CD4-positive, alpha-beta memory T cell (primary cell): ENCODE results near the gene PCDHA4. TPM values are rescaled to one million over a fixed set of nuclear protein-coding genes. Genes with fewer than 3 reads are reported as not detected.
"Not testable (repeated sequence)": the region's sequence is repeated elsewhere in the genome, so short reads cannot be mapped to it uniquely, and the experiment has no call there.

Experiments
- CTCF ChIA-PET: fragments of 350-600 bp; sonication (Branson Sonifier 250); formaldehyde crosslinking; loops from one replicate; lab custom pipeline; 2021; ENCODE audit warnings: inconsistent platforms; ENCODE audit not compliant: partially characterized antibody; lab: Charles Lee
- POLR2A ChIA-PET: fragments of 350-600 bp; sonication (Branson Sonifier 250); formaldehyde crosslinking; loops from one replicate; lab custom pipeline; 2021; ENCODE audit not compliant: partially characterized antibody; lab: Charles Lee
- DNase-seq, 5 donors: peaks; one replicate each; pipeline versions ENCODE4 v3.0.0 to v3.0.0-alpha.2; 2020 to 2022; ENCODE audit warnings: mixed read lengths in 1 of 5
- H3K27ac ChIP-seq: one replicate; pipeline ENCODE4 v1.7.0; 2013; ENCODE audit warnings: low read depth, low read length
- H3K27me3 ChIP-seq: 2 replicates; pipeline ENCODE4 v1.7.0; 2013; ENCODE audit warnings: mild to moderate bottlenecking, low read length, moderate library complexity; ENCODE audit not compliant: insufficient read depth
- H3K36me3 ChIP-seq: 2 replicates; pipeline ENCODE4 v1.7.0; 2013; ENCODE audit warnings: mild to moderate bottlenecking, low read length, moderate library complexity; ENCODE audit not compliant: insufficient read depth
- H3K4me1 ChIP-seq: 2 replicates; pipeline ENCODE4 v1.7.0; 2013; ENCODE audit warnings: mild to moderate bottlenecking, low read length, moderate library complexity; ENCODE audit not compliant: insufficient read depth
- H3K4me3 ChIP-seq, 2 donors: one replicate each; pipeline ENCODE4 v1.7.0; 2013; ENCODE audit warnings: low read length in 2 of 2, mild to moderate bottlenecking in 1 of 2
- H3K9me3 ChIP-seq, 2 donors: one replicate each; pipeline ENCODE4 v1.7.0; 2013; ENCODE audit warnings: low read length in 2 of 2, control low read depth in 1 of 2; ENCODE audit not compliant: control insufficient read depth in 1 of 2
- H3K27ac Mint-ChIP-seq, 7 donors: one replicate each; pipeline ENCODE4 v1.8.0; 2020 to 2021; ENCODE audit warnings: mixed read lengths in 7 of 7, mild to moderate bottlenecking in 6 of 7, inconsistent platforms in 3 of 7, moderate library complexity in 3 of 7
- H3K27me3 Mint-ChIP-seq, 2 donors: one replicate each; pipeline ENCODE4 v1.8.0; 2020 to 2021; ENCODE audit warnings: mixed read lengths in 2 of 2
- H3K36me3 Mint-ChIP-seq, 2 donors: one replicate each; pipeline ENCODE4 v1.8.0; 2020 to 2021; ENCODE audit warnings: mixed read lengths in 2 of 2, inconsistent platforms in 1 of 2, mild to moderate bottlenecking in 1 of 2
- H3K4me1 Mint-ChIP-seq, 4 donors: one replicate each; pipeline ENCODE4 v1.8.0; 2020 to 2021; ENCODE audit warnings: mixed read lengths in 4 of 4, mild to moderate bottlenecking in 1 of 4
- H3K4me3 Mint-ChIP-seq, 8 donors: one replicate each; pipeline ENCODE4 v1.8.0; 2020 to 2021; ENCODE audit warnings: mixed read lengths in 8 of 8, mild to moderate bottlenecking in 7 of 8, moderate library complexity in 6 of 8, inconsistent platforms in 3 of 8
- H3K9me3 Mint-ChIP-seq, 8 donors: one replicate each; pipeline ENCODE4 v1.8.0; 2020 to 2021; ENCODE audit warnings: mixed read lengths in 8 of 8, mild to moderate bottlenecking in 5 of 8, inconsistent platforms in 3 of 8, moderate library complexity in 1 of 8
- intact Hi-C: fragments of 100-400 bp; cut with micrococcal nuclease; formaldehyde crosslinking; loops from one replicate; pipeline ENCODE4 v1.15.1; 2023
- polyA plus RNA-seq, 2 donors: library from polyadenylated mRNA; unstranded; fragments of 300-500 nt; fragmentation: Illumina TruSeq; gene quantifications; one replicate each; pipeline ENCODE4 v1.2.3, GENCODE V29; 2021
- total RNA-seq, 2 experiments: library from RNA; stranded (reverse); gene quantifications; one replicate each; pipeline ENCODE4 v1.2.3, GENCODE V29; 2021

The PCDHA4 gene
- total and polyA plus RNA-seq, 4 experiments from 2014 or later = not detected

DNA sequence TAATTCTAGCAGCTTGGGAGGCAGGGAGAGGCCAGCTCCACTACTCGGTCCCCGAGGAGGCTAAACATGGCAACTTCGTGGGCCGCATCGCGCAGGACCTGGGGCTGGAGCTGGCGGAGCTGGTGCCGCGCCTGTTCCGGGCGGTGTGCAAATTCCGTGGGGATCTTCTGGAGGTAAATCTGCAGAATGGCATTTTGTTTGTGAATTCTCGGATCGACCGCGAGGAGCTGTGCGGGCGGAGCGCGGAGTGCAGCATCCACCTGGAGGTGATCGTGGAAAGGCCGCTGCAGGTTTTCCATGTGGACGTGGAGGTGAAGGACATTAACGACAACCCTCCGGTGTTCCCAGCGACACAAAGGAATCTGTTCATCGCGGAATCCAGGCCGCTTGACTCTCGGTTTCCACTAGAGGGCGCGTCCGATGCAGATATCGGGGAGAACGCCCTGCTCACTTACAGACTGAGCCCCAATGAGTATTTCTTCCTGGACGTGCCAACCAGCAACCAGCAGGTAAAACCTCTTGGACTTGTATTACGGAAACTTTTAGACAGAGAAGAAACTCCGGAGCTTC is 27.7 kb downstream of the PCDHA4 start:
- H3K27ac Mint-ChIP-seq, CTCF ChIA-PET: not testable (repeated sequence)

DNA sequence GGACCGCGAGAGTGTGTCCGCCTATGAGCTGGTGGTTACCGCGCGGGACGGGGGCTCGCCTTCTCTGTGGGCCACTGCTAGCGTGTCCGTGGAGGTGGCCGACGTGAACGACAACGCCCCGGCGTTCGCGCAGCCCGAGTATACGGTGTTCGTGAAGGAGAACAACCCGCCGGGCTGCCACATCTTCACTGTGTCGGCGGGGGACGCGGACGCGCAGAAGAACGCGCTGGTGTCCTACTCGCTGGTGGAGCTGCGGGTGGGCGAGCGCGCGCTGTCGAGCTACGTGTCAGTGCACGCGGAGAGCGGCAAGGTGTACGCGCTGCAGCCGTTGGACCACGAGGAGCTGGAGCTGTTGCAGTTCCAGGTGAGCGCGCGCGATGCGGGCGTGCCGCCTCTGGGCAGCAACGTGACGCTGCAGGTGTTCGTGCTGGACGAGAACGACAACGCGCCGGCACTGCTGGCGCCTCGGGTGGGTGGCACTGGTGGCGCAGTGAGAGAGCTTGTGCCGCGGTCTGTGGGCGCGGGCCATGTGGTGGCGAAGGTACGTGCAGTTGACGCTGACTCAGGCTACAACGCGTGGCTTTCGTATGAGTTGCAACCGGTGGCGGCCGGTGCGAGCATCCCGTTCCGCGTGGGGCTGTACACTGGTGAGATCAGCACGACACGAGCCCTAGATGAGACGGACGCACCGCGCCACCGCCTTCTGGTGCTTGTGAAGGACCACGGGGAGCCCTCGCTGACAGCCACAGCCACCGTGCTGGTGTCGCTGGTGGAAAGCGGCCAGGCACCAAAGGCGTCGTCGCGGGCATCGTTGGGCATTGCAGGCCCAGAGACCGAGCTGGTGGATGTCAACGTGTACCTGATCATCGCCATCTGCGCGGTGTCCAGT is 29.0 kb downstream of the PCDHA4 start:
- peaks cover 0 to 3% (median 0%) of the 10 kb centered on the region in 4 donors for H3K4me1 Mint-ChIP-seq
- H3K4me1 ChIP-seq = no peaks in the 10 kb centered on the region
- ChIA-PET CTCF (no interaction called here), POLR2A (no interaction called here)
- H3K4me3 ChIP-seq = no peak overlapping the region
- intact Hi-C loops = no loop called here
- peaks cover 15 to 16% of the 10 kb centered on the region in 2 donors for H3K27me3 Mint-ChIP-seq
- no peak overlapping the region for H3K27ac ChIP-seq
- no peak overlapping the region for H3K27ac Mint-ChIP-seq
- no peak overlapping the region for H3K4me3 Mint-ChIP-seq
- no peaks in the 10 kb centered on the region for H3K9me3 ChIP-seq
- DNase-seq = no peak
- peaks cover 0 to 49% (median 35%) of the 10 kb centered on the region in 8 donors for H3K9me3 Mint-ChIP-seq
- no peaks in the 10 kb centered on the region for H3K27me3 ChIP-seq
- peaks cover 1 to 4% of the 10 kb centered on the region in 2 donors for H3K36me3 Mint-ChIP-seq
- H3K36me3 ChIP-seq = no peaks in the 10 kb centered on the region

More for the DNA sequence above, 27.7 kb downstream of the PCDHA4 start:
- H3K27me3 ChIP-seq, H3K36me3 ChIP-seq, H3K27ac ChIP-seq, H3K9me3 ChIP-seq, H3K4me3 ChIP-seq, DNase-seq, intact Hi-C loops, H3K36me3 Mint-ChIP-seq, H3K4me3 Mint-ChIP-seq, H3K4me1 ChIP-seq, H3K4me1 Mint-ChIP-seq, POLR2A ChIA-PET: not testable (repeated sequence)
- Mint-ChIP-seq H3K9me3 (peaks cover 0 to 45% (median 30%) of the 10 kb centered on the region in 8 donors), H3K27me3 (peaks cover 9 to 15% of the 10 kb centered on the region in 2 donors)

DNA sequence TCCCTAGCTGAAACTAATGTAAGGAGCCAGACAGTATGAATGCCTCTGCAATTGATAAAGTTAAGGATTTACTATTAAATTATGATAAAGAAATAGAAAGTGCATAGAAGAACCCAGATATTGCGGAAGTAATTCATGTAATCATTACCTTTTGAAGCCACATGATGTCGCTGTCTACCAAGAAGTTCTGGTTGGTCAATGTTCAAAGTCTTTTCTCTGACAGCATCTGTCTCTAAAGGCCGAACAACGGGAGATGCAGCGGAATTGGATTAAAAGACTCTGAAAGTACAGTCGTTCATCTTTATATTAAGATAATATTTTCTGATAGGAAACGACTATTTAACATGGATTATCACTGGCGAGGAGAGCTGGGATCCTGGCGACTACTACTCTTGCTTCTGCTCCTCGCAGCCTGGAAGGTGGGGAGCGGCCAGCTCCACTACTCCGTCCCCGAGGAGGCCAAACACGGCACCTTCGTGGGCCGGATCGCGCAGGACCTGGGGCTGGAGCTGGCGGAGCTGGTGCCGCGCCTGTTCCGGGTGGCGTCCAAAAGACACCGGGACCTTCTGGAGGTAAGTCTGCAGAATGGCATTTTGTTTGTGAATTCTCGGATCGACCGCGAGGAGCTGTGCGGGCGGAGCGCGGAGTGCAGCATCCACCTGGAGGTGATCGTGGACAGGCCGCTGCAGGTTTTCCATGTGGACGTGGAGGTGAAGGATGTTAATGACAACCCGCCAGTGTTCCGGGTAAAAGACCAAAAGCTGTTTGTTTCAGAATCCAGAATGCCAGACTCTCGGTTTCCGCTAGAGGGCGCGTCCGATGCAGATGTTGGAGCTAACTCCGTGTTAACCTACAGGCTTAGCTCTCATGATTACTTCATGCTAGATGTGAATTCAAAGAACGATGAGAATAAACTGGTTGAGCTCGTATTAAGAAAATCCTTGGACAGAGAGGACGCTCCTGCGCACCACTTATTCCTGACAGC is 34.4 kb downstream of the PCDHA4 start, which contains the start of gene PCDHA8:
Gene PCDHA8 (plus strand): TSS at position 210 of the 985 bp plus-strand sequence. CDS start 135 bp downstream, at position 345.
- peaks cover 0 to 1% of the 10 kb centered on the region in 2 donors for H3K36me3 Mint-ChIP-seq
- peaks cover 0 to 44% (median 19%) of the 10 kb centered on the region in 8 donors for H3K9me3 Mint-ChIP-seq
- ChIA-PET POLR2A (no interaction called here), CTCF (no interaction called here)
- peaks cover 2 to 10% of the 10 kb centered on the region in 2 donors for H3K27me3 Mint-ChIP-seq
- peak in 1 of 5 donors; percentile 8 for DNase-seq
- H3K4me1 Mint-ChIP-seq = no peaks in the 10 kb centered on the region
- no peak within 1 kb of the TSS for H3K4me3 ChIP-seq
- peak within 1 kb of the TSS in 3 of 8 donors; percentile 6 to 34 (median 17) for H3K4me3 Mint-ChIP-seq
- H3K27me3 ChIP-seq = no peaks in the 10 kb centered on the region
- H3K27ac ChIP-seq = no peak within 1 kb of the TSS
- intact Hi-C loops = no loop called here
- H3K27ac Mint-ChIP-seq = no peak within 1 kb of the TSS
- no peaks in the 10 kb centered on the region for H3K4me1 ChIP-seq
- no peaks in the 10 kb centered on the region for H3K36me3 ChIP-seq
- H3K9me3 ChIP-seq = no peaks in the 10 kb centered on the region

DNA sequence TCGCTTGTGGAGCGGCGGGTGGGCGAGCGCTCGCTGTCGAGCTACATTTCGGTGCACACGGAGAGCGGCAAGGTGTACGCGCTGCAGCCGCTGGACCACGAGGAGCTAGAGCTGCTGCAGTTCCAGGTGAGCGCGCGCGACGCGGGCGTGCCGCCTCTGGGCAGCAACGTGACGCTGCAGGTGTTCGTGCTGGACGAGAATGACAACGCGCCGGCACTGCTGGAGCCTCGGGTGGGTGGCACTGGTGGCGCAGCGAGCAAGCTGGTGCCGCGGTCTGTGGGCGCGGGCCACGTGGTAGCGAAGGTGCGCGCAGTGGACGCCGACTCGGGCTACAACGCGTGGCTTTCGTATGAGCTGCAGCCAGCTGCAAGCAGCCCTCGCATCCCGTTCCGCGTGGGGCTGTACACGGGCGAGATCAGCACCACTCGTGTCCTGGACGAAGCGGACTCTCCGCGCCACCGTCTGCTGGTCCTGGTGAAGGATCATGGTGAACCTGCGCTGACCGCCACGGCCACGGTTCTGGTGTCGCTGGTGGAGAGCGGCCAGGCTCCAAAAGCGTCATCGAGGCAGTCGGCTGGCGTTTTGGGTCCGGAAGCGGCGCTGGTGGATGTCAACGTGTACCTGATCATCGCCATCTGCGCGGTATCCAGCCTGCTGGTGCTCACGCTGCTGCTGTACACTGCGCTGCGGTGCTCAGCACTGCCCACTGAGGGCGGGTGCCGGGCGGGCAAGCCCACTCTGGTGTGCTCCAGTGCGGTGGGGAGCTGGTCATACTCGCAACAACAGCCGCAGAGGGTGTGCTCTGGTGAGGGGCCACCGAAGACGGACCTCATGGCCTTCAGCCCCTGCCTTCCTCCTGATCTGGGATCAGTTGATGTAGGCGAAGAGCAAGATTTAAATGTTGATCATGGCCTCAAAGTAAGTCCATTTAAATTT is 36.2 kb downstream of the PCDHA4 start:
- H3K9me3 ChIP-seq = no peaks in the 10 kb centered on the region
- H3K27me3 Mint-ChIP-seq = peaks cover 13 to 18% of the 10 kb centered on the region in 2 donors
- no peaks in the 10 kb centered on the region for H3K36me3 ChIP-seq
- H3K27ac Mint-ChIP-seq = no peak overlapping the region
- H3K27ac ChIP-seq = no peak overlapping the region
- DNase-seq = no peak
- CTCF ChIA-PET = no interaction called here
- peaks cover 3 to 44% (median 23%) of the 10 kb centered on the region in 8 donors for H3K9me3 Mint-ChIP-seq
- H3K27me3 ChIP-seq = no peaks in the 10 kb centered on the region
- peaks cover 0 to 3% of the 10 kb centered on the region in 2 donors for H3K36me3 Mint-ChIP-seq
- POLR2A ChIA-PET = no interaction called here
- no peaks in the 10 kb centered on the region for H3K4me1 ChIP-seq
- no peak overlapping the region for H3K4me3 Mint-ChIP-seq
- H3K4me3 ChIP-seq = no peak overlapping the region
- intact Hi-C loops = no loop called here
- no peaks in the 10 kb centered on the region for H3K4me1 Mint-ChIP-seq

DNA sequence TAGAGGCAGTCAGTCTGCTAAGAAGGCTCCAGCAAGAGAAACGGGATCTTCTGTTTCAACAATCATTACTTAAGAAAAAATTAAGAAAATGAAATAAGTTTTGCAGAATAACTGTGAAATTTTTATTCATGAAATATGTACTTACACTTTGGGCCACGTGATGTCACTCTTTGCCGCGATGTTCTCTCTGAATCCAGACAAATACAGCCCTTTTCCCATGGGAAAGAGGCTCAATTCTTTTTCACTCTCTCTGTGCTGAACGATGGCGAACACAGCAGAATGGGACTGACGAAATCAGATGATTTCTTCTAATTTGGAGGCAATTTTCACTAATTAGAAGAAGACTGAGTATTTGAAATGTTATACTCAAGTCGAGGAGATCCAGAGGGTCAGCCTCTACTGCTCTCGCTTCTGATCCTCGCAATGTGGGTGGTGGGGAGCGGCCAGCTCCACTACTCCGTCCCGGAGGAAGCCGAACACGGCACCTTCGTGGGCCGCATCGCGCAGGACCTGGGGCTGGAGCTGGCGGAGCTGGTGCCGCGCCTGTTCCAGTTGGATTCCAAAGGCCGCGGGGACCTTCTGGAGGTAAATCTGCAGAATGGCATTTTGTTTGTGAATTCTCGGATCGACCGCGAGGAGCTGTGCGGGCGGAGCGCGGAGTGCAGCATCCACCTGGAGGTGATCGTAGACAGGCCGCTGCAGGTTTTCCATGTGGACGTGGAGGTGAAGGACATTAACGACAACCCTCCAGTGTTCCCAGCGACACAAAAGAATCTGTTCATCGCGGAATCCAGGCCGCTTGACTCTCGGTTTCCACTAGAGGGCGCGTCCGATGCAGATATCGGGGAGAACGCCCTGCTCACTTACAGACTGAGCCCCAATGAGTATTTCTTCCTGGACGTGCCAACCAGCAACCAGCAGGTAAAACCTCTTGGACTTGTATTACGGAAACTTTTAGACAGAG is 41.6 kb downstream of the PCDHA4 start, which contains the start of gene PCDHA9:
Gene PCDHA9 (plus strand): TSS at position 244 of the 964 bp plus-strand sequence. CDS start 114 bp downstream, at position 358.
- intact Hi-C loops, H3K36me3 ChIP-seq, H3K27ac ChIP-seq, H3K4me3 Mint-ChIP-seq, POLR2A ChIA-PET, H3K9me3 ChIP-seq, H3K4me1 ChIP-seq, H3K36me3 Mint-ChIP-seq, H3K27me3 ChIP-seq, CTCF ChIA-PET, H3K4me3 ChIP-seq, DNase-seq, H3K4me1 Mint-ChIP-seq: not testable (repeated sequence)
- peak within 1 kb of the TSS in 1 of 7 donors; percentile 48 for H3K27ac Mint-ChIP-seq
- H3K9me3 Mint-ChIP-seq = peaks cover 5 to 35% (median 7%) of the 10 kb centered on the region in 8 donors
- H3K27me3 Mint-ChIP-seq = peaks cover 12 to 17% of the 10 kb centered on the region in 2 donors
